ENCODE data around the gene PTGES2.
A peak's percentile ranks its signal among the peaks of the same experiment; 100 is the strongest.

The PTGES2 gene

GRCh38 chr9:128127568-128127989 is at the start of gene PTGES2:
TSS of gene PTGES2 (minus strand) at chr9:128127729. CDS start at chr9:128127717, 12 bp downstream.
- H3K4me3 ChIP-seq = peak within 1 kb of the TSS; percentile 78 to 99 (median 94)
- H3K9ac ChIP-seq = peak within 1 kb of the TSS; percentile 88 to 96 (median 93)
- TF ChIP-seq Cebpa-rat (IDR thresholded peaks at IDR 0.05) = no peak

GRCh38 chr9:128175726-128176125 is 48.2 kb upstream of the PTGES2 start:
- TF ChIP-seq Cebpa-rat (IDR thresholded peaks at IDR 0.05) = no peak
- peaks cover 74 to 100% (median 83%) of the 10 kb centered on the region in 11 experiments for H3K36me3 ChIP-seq

More at GRCh38 chr9:128127568-128127989, at the start of gene PTGES2:
- H3K4me1 ChIP-seq = peaks cover 37 to 48% (median 42%) of the 10 kb centered on the region in 10 experiments
- H3K36me3 ChIP-seq = peaks cover 21 to 24% (median 22%) of the 10 kb centered on the region in 11 experiments
- peak within 1 kb of the TSS; percentile 90 to 98 (median 96) for H3K27ac ChIP-seq
- H4K20me1 ChIP-seq = peaks cover 23 to 43% (median 37%) of the 10 kb centered on the region in 11 experiments; a peak in 20 of 22 replicates
- H3K27me3 ChIP-seq = peaks cover 13 to 20% (median 17%) of the 10 kb centered on the region in 11 experiments
- peaks cover 0 to 9% (median 0%) of the 10 kb centered on the region in 11 experiments; a peak in 3 of 22 replicates for H3K9me3 ChIP-seq (replicated peaks in 1 of 11)
- H3K4me2 ChIP-seq = peak within 1 kb of the TSS; percentile 85 to 100 (median 96)

GRCh38 chr9:128175102-128175563 is 47.6 kb upstream of the PTGES2 start:
- no peak for TF ChIP-seq Cebpa-rat (IDR thresholded peaks at IDR 0.05)
- Histone ChIP-seq H3K4me2 (no peak overlapping the region), H3K36me3 (peaks cover 74 to 100% (median 83%) of the 10 kb centered on the region in 11 experiments), H3K27ac (no peak overlapping the region), H3K4me1 (peaks cover 0 to 11% (median 5%) of the 10 kb centered on the region in 10 experiments; a peak in 8 of 20 replicates), H3K4me3 (no peak overlapping the region), H3K9me3 (replicated peaks in 1 of 11) (peaks cover 0 to 16% (median 11%) of the 10 kb centered on the region in 11 experiments; a peak in 17 of 22 replicates), H4K20me1 (peaks cover 0 to 38% (median 4%) of the 10 kb centered on the region in 11 experiments; a peak in 9 of 22 replicates), H3K9ac (0 out of 22 replicates have a peak overlapping the region, but pooled peaks of 2 of the 11 experiments have one; percentile 0 to 17), H3K27me3 (no peaks in the 10 kb centered on the region)

More at GRCh38 chr9:128175726-128176125, 48.2 kb upstream of the PTGES2 start:
- H3K4me2 ChIP-seq = no peak overlapping the region
- H3K27me3 ChIP-seq = no peaks in the 10 kb centered on the region
- peaks cover 0 to 22% (median 16%) of the 10 kb centered on the region in 11 experiments; a peak in 17 of 22 replicates for H3K9me3 ChIP-seq (replicated peaks in 1 of 11)
- H3K27ac ChIP-seq = no peak overlapping the region; a peak in 1 of 22 replicates
- peaks cover 0 to 11% (median 5%) of the 10 kb centered on the region in 10 experiments; a peak in 8 of 20 replicates for H3K4me1 ChIP-seq
- peak overlapping the region in 3 of 11 experiments; percentile 0 to 17 (median 8); a peak in 1 of 22 replicates for H3K9ac ChIP-seq
- H3K4me3 ChIP-seq = no peak overlapping the region
- H4K20me1 ChIP-seq = peaks cover 0 to 34% (median 4%) of the 10 kb centered on the region in 11 experiments; a peak in 9 of 22 replicates

GRCh38 chr9:128174062-128174461 is 46.5 kb upstream of the PTGES2 start:
- Histone ChIP-seq H3K9ac (no peak overlapping the region), H4K20me1 (peaks cover 0 to 49% (median 8%) of the 10 kb centered on the region in 11 experiments; a peak in 10 of 22 replicates), H3K36me3 (peaks cover 74 to 100% (median 83%) of the 10 kb centered on the region in 11 experiments), H3K4me3 (no peak overlapping the region), H3K9me3 (replicated peaks in 1 of 11) (peaks cover 0 to 5% (median 2%) of the 10 kb centered on the region in 11 experiments; a peak in 12 of 22 replicates), H3K27me3 (no peaks in the 10 kb centered on the region), H3K4me2 (no peak overlapping the region), H3K4me1 (peaks cover 0 to 11% (median 5%) of the 10 kb centered on the region in 10 experiments; a peak in 8 of 20 replicates), H3K27ac (no peak overlapping the region)
- TF ChIP-seq Cebpa-rat (IDR thresholded peaks at IDR 0.05) = no peak

- no peaks in the 10 kb centered on the region for H3K9me3 ChIP-seq (replicated peaks in 1 of 11)
- no peak overlapping the region for H3K27ac ChIP-seq
- H4K20me1 ChIP-seq = peaks cover 0 to 58% (median 20%) of the 10 kb centered on the region in 11 experiments; a peak in 13 of 22 replicates
- H3K27me3 ChIP-seq = no peaks in the 10 kb centered on the region
- no peak overlapping the region for H3K4me3 ChIP-seq
- TF ChIP-seq Cebpa-rat (IDR thresholded peaks at IDR 0.05) = no peak
- H3K36me3 ChIP-seq = peaks cover 70 to 100% (median 83%) of the 10 kb centered on the region in 11 experiments
- no peak overlapping the region for H3K9ac ChIP-seq
- H3K4me1 ChIP-seq = peaks cover 0 to 11% (median 5%) of the 10 kb centered on the region in 10 experiments; a peak in 8 of 20 replicates
- no peak overlapping the region for H3K4me2 ChIP-seq
Measured at GRCh38 chr9:128169925-128170324, 42.4 kb upstream of the PTGES2 start.

- H3K4me3 ChIP-seq = no peak overlapping the region
- H3K27me3 ChIP-seq = no peaks in the 10 kb centered on the region
- no peak overlapping the region for H3K27ac ChIP-seq
- H3K4me2 ChIP-seq = no peak overlapping the region
- no peak for TF ChIP-seq Cebpa-rat (IDR thresholded peaks at IDR 0.05)
- peaks cover 0 to 14% (median 7%) of the 10 kb centered on the region in 10 experiments; a peak in 12 of 20 replicates for H3K4me1 ChIP-seq
- peaks cover 71 to 100% (median 83%) of the 10 kb centered on the region in 11 experiments for H3K36me3 ChIP-seq
- H3K9me3 ChIP-seq (replicated peaks in 1 of 11) = no peaks in the 10 kb centered on the region
- H3K9ac ChIP-seq = no peak overlapping the region
- H4K20me1 ChIP-seq = peaks cover 0 to 58% (median 23%) of the 10 kb centered on the region in 11 experiments; a peak in 13 of 22 replicates
Measured at GRCh38 chr9:128169492-128169891, 42.0 kb upstream of the PTGES2 start.

DNA sequence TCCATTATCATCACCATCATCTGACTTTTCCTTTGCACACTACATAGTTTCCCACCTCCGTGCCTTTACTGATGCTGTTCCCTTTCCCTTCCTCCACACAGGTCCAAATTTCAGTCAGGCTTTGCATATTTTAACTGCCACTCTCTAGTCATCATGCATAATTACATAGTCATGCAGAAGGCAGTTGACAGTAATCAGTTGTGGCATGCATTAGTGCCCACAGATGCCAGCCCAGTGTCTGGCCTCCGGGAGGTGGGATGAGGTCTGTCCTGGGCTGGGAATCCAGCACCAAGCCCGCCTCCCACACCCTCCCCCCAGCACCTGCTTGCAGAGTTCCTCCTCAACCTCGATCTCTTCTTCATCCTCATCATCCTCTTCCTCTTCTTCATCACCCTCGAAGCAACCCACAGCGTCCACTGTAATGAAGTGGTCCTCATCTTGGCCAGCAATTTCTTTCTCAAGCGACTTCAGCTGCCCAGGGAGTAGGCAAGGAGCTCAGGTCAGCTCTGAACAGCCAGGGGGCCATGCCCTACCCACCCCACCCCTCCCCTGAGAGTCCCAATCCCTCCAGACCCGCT is 41.3 kb upstream of the PTGES2 start:
- Histone ChIP-seq H3K9ac (no peak overlapping the region), H4K20me1 (peaks cover 0 to 65% (median 27%) of the 10 kb centered on the region in 11 experiments; a peak in 15 of 22 replicates), H3K9me3 (replicated peaks in 1 of 11) (no peaks in the 10 kb centered on the region), H3K4me3 (no peak overlapping the region), H3K27me3 (no peaks in the 10 kb centered on the region), H3K4me1 (peaks cover 0 to 21% (median 9%) of the 10 kb centered on the region in 10 experiments; a peak in 12 of 20 replicates), H3K4me2 (no peak overlapping the region), H3K36me3 (peaks cover 71 to 100% (median 83%) of the 10 kb centered on the region in 11 experiments), H3K27ac (no peak overlapping the region)
- TF ChIP-seq Cebpa-rat (IDR thresholded peaks at IDR 0.05) = no peak

DNA sequence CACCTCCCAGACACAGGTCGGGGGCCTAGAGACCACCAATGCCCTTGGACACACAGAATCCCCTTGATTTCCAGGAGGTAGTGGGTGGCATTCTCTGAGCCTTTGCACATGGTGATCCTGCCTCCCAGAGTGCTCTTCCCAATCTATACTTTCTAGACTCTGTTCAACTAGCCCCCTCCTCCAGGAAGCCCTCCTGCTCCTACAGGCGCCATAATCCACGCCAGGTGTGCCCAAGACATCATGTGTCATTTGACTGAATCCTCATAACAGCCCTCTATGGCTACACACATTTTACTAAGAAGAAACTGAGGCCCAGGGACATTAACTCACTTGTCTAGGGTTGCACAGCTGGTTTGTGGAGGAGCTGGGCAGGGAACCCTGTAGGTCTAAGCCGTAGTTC is 39.7 kb upstream of the PTGES2 start:
- Histone ChIP-seq H3K4me1 (peaks cover 0 to 30% (median 5%) of the 10 kb centered on the region in 10 experiments; a peak in 14 of 20 replicates), H3K27ac (no peak overlapping the region), H3K4me2 (no peak overlapping the region), H3K27me3 (no peaks in the 10 kb centered on the region), H3K36me3 (peaks cover 77 to 100% (median 94%) of the 10 kb centered on the region in 11 experiments), H4K20me1 (peaks cover 0 to 81% (median 40%) of the 10 kb centered on the region in 11 experiments; a peak in 19 of 22 replicates), H3K9ac (no peak overlapping the region), H3K9me3 (replicated peaks in 1 of 11) (no peaks in the 10 kb centered on the region), H3K4me3 (no peak overlapping the region)
- no peak for TF ChIP-seq Cebpa-rat (IDR thresholded peaks at IDR 0.05)

DNA sequence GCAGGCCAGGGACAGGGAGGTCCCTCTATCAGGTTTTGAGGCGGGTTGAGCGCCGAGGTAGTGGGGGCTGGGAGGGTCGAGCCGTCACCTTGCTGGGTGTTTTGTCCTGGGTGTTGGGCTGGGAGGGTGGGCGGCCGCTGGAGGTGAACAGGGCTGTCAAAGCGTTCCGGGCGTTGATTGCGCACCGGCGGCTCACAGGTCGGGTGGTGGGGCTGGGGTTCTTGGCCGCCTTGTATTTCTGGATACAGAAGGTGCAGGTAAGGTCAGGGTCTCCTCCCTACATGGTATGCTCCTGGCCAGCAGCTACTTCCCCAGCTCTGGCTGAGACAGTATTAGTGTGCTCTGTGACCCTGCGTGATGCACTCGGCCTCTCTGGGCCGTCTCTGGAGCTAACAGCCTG is 38.6 kb upstream of the PTGES2 start:
- H3K4me1 ChIP-seq = peaks cover 7 to 36% (median 13%) of the 10 kb centered on the region in 10 experiments
- H3K4me2 ChIP-seq = no peak overlapping the region
- TF ChIP-seq Cebpa-rat (IDR thresholded peaks at IDR 0.05) = no peak
- peaks cover 75 to 96% (median 95%) of the 10 kb centered on the region in 11 experiments for H3K36me3 ChIP-seq
- H3K9me3 ChIP-seq (replicated peaks in 1 of 11) = no peaks in the 10 kb centered on the region
- H3K27me3 ChIP-seq = no peaks in the 10 kb centered on the region
- peaks cover 0 to 91% (median 45%) of the 10 kb centered on the region in 11 experiments; a peak in 19 of 22 replicates for H4K20me1 ChIP-seq
- H3K4me3 ChIP-seq = no peak overlapping the region
- no peak overlapping the region for H3K9ac ChIP-seq
- H3K27ac ChIP-seq = no peak overlapping the region
